HCT116 (cell line): ENCODE data around the gene HSPG2. TPM values are rescaled to one million over a fixed set of nuclear protein-coding genes. Genes with fewer than 3 reads are reported as not detected.

Source experiments
- ATAC-seq: fragments of 200-7000 bp; cut with Tn5 transposase; 2 replicates; pipeline ENCODE4 v1.9.1; 2020; ENCODE audit warnings: mild to moderate bottlenecking, moderate library complexity
- BruUV-seq: library from RNA; stranded (reverse); fragments of 400-500 nt; replicated peaks from 2 replicates; lab custom pipeline; 2021; lab: Mats Ljungman, UMichigan
- CTCF ChIA-PET: fragments of 300-600 bp; sonication (Branson Sonifier 250); formaldehyde crosslinking; loops from one replicate; lab custom pipeline; 2021; ENCODE audit warnings: antibody characterized with exemption; lab: Charles Lee
- POLR2A ChIA-PET: fragments of 300-600, 350-600 bp; sonication (Branson Sonifier 250); formaldehyde crosslinking; loops from one replicate; lab custom pipeline; 2021; ENCODE audit warnings: antibody characterized with exemption; lab: Charles Lee
- RAD21 ChIA-PET, 2 experiments: fragments of 300-600 bp; sonication (Branson Sonifier 250); formaldehyde crosslinking; loops; one replicate each; lab custom pipeline; 2023; ENCODE audit warnings: low total read pairs in 2 of 2; ENCODE audit not compliant: uncharacterized antibody in 2 of 2, unreplicated experiment in 2 of 2, low non-redundant PET in 1 of 2; lab: Charles Lee
- DNase-seq: peaks from one replicate; pipeline ENCODE4 v3.0.0-alpha.2; 2010; ENCODE audit warnings: low read depth, low spot score
- H2AFZ ChIP-seq: fragments of 200-600 bp; shearing (Covaris generic), sonication (generic); 2 replicates; pipeline ENCODE4 v1.6.1; 2017; ENCODE audit warnings: low read depth, mixed run types, mixed read lengths, antibody characterized with exemption, low read length; ENCODE audit not compliant: poor library complexity, severe bottlenecking
- H3K27ac ChIP-seq: 2 replicates; pipeline ENCODE4 v1.5.1; 2012; ENCODE audit warnings: low read depth, low read length
- H3K27me3 ChIP-seq: fragments of 200-600 bp; sonication (generic); 2 replicates; pipeline ENCODE4 v1.6.1; 2016; ENCODE audit warnings: mixed run types, low read length, mixed read lengths; ENCODE audit not compliant: insufficient read depth
- H3K36me3 ChIP-seq, 2 experiments: fragments of 200-500 bp in 1 of 2; fragments of 200-600 bp in 1 of 2; sonication (Bioruptor generic) in 1 of 2; sonication (generic) in 1 of 2; 2 replicates each; pipeline versions ENCODE4 v1.5.1 to v1.6.1; 2014 to 2016; ENCODE audit warnings: low read length in 2 of 2, inconsistent platforms in 1 of 2, mixed read lengths in 1 of 2, mixed run types in 1 of 2; ENCODE audit not compliant: insufficient read depth in 2 of 2, control insufficient read depth in 1 of 2
- H3K4me1 ChIP-seq, 2 experiments: fragments of 200-600 bp in 1 of 2; sonication (generic) in 1 of 2; 2 replicates each; pipeline versions ENCODE4 v1.5.1 to v1.6.1; 2012 to 2017; ENCODE audit warnings: low read length in 2 of 2, inconsistent platforms in 1 of 2, mild to moderate bottlenecking in 1 of 2, mixed read lengths in 1 of 2, mixed run types in 1 of 2, moderate library complexity in 1 of 2; ENCODE audit not compliant: insufficient read depth in 2 of 2, control insufficient read depth in 1 of 2
- H3K4me2 ChIP-seq: fragments of 200-600 bp; sonication (generic); 2 replicates; pipeline ENCODE4 v1.6.1; 2017; ENCODE audit warnings: mixed run types, low read length, mixed read lengths
- H3K4me3 ChIP-seq, 2 experiments: fragments of 200-600 bp in 1 of 2; sonication (generic) in 1 of 2; replicated peaks in 1 of 2; 2 replicates each; pipeline ENCODE4 v1.5.1; 2011 to 2016; ENCODE audit warnings: low read length in 2 of 2, control low read depth in 1 of 2, low read depth in 1 of 2, mild to moderate bottlenecking in 1 of 2, mixed read lengths in 1 of 2, mixed run types in 1 of 2
- H3K79me2 ChIP-seq: fragments of 200-600 bp; sonication (generic); 2 replicates; pipeline ENCODE4 v1.6.1; 2017; ENCODE audit warnings: mild to moderate bottlenecking, mixed run types, low read length, moderate library complexity, mixed read lengths; ENCODE audit not compliant: insufficient read depth
- H3K9ac ChIP-seq: fragments of 200-600 bp; sonication (generic); 2 replicates; pipeline ENCODE4 v1.6.1; 2016; ENCODE audit warnings: low read length, mixed read lengths
- H3K9me2 ChIP-seq: fragments of 200-600 bp; sonication (generic), shearing (Covaris generic); 2 replicates; pipeline ENCODE4 v1.6.1; 2017; ENCODE audit warnings: mixed run types, mild to moderate bottlenecking, moderate library complexity; ENCODE audit not compliant: insufficient read depth
- H3K9me3 ChIP-seq, 2 experiments: fragments of 200-500 bp in 1 of 2; fragments of 200-600 bp in 1 of 2; sonication (Bioruptor generic) in 1 of 2; sonication (generic) in 1 of 2; 2 replicates each; pipeline ENCODE4 v1.6.1; 2014 to 2017; ENCODE audit warnings: low read length in 2 of 2, mixed read lengths in 2 of 2, inconsistent platforms in 1 of 2, low read depth in 1 of 2, mild to moderate bottlenecking in 1 of 2, mixed run types in 1 of 2, moderate library complexity in 1 of 2; ENCODE audit not compliant: control insufficient read depth in 1 of 2, insufficient read depth in 1 of 2
- H4K20me1 ChIP-seq: fragments of 200-600 bp; sonication (generic), shearing (Covaris generic); 2 replicates; pipeline ENCODE4 v1.6.1; 2017; ENCODE audit warnings: mixed run types, mild to moderate bottlenecking, moderate library complexity; ENCODE audit not compliant: insufficient read depth
- CBX3 ChIP-seq: IDR thresholded peaks from 2 replicates; pipeline ENCODE4 v1.6.1; 2012; ENCODE audit warnings: low read depth
- EGR1 ChIP-seq: IDR thresholded peaks from 2 replicates; pipeline ENCODE4 v1.6.1; 2012; ENCODE audit warnings: low read depth
- ELF1 ChIP-seq: IDR thresholded peaks from 2 replicates; pipeline ENCODE4 v1.6.1; 2012; ENCODE audit warnings: low read depth, borderline replicate concordance
- EZH2 ChIP-seq: fragments of 200-600 bp; sonication (generic); IDR thresholded peaks from 2 replicates; pipeline ENCODE4 v1.6.1; 2017; ENCODE audit warnings: antibody characterized with exemption, mixed run types
- EZH2phosphoT487 ChIP-seq: fragments of 200-600 bp; IDR thresholded peaks from 2 replicates; pipeline ENCODE4 v1.6.1; 2018; ENCODE audit warnings: antibody characterized with exemption, borderline replicate concordance
- JUND ChIP-seq: IDR thresholded peaks from 2 replicates; pipeline ENCODE4 v1.6.1; 2012
- MAX ChIP-seq: IDR thresholded peaks from 2 replicates; pipeline ENCODE4 v1.6.1; 2012
- POLR2A ChIP-seq: IDR thresholded peaks from 2 replicates; pipeline ENCODE4 v1.7.0; 2011; ENCODE audit warnings: borderline replicate concordance; ENCODE audit not compliant: insufficient read depth, insufficient read length; ENCODE audit errors: extremely low read depth
- RAD21 ChIP-seq: IDR thresholded peaks from 2 replicates; pipeline ENCODE4 v1.6.1; 2012; ENCODE audit warnings: low read depth, mild to moderate bottlenecking
- SIN3A ChIP-seq: IDR thresholded peaks from 2 replicates; pipeline ENCODE4 v1.6.1; 2012; ENCODE audit warnings: low read depth
- SP1 ChIP-seq: IDR thresholded peaks from 2 replicates; pipeline ENCODE4 v1.6.1; 2012; ENCODE audit warnings: low read depth
- SRF ChIP-seq: IDR thresholded peaks from 2 replicates; pipeline ENCODE4 v1.6.1; 2012; ENCODE audit warnings: low read depth
- TCF7L2 ChIP-seq: IDR thresholded peaks from 2 replicates; pipeline ENCODE4 v1.7.0; 2011; ENCODE audit warnings: borderline replicate concordance, inconsistent platforms; ENCODE audit not compliant: insufficient read depth, insufficient read length; ENCODE audit errors: extremely low read depth
- YY1 ChIP-seq: IDR thresholded peaks from 2 replicates; pipeline ENCODE4 v1.6.1; 2011; ENCODE audit warnings: low read length, low read depth, moderate library complexity, mild to moderate bottlenecking; ENCODE audit not compliant: insufficient replicate concordance; ENCODE audit errors: extremely low read depth
- ZFX ChIP-seq: fragments of 450-650 bp; IDR thresholded peaks from 2 replicates; pipeline ENCODE4 v1.6.1; 2017
- ZNF274 ChIP-seq: fragments of 200-500 bp; sonication (Bioruptor generic); IDR thresholded peaks from 2 replicates; pipeline ENCODE4 v1.6.1; 2014; ENCODE audit warnings: mild to moderate bottlenecking, low read depth, low read length, inconsistent platforms
- intact Hi-C: fragments of 100-400 bp; cut with micrococcal nuclease; formaldehyde crosslinking; loops from 2 replicates; pipeline ENCODE4 v1.10.0; 2022
- total RNA-seq: library from RNA; stranded (reverse); gene quantifications from one replicate; pipeline ENCODE4 v1.2.1, GENCODE V29; 2021; ENCODE audit not compliant: unreplicated experiment
- TF ChIP-seq, protein P1 (sequence below), 3 experiments: fragments of 200-600 bp in 1 of 3; sonication (generic) in 1 of 3; IDR thresholded peaks in 2 of 3; conservative IDR thresholded peaks in 1 of 3; 2 replicates each; pipeline ENCODE4 v1.5.1; 2012 to 2017; ENCODE audit warnings: low read depth in 2 of 3, low read length in 2 of 3, antibody characterized with exemption in 1 of 3, borderline replicate concordance in 1 of 3, control low read depth in 1 of 3, mild to moderate bottlenecking in 1 of 3, mixed read lengths in 1 of 3, mixed run types in 1 of 3, moderate library complexity in 1 of 3; ENCODE audit not compliant: insufficient read depth in 1 of 3
- TF ChIP-seq, protein P2 (sequence below): IDR thresholded peaks from 2 replicates; pipeline ENCODE4 v1.6.1; 2012; ENCODE audit warnings: low read depth

The HSPG2 gene
- total RNA-seq, 1 experiment from 2014 or later: 55.7 TPM

GRCh38 chr1:21887796-21888195 is 49.3 kb downstream of the HSPG2 start:
- no peak overlapping the region for H3K4me2 ChIP-seq
- no peak overlapping the region for H3K27ac ChIP-seq
- no peak overlapping the region for H3K4me3 ChIP-seq
- no peaks in the 10 kb centered on the region for H3K79me2 ChIP-seq
- TF ChIP-seq EZH2 (no peak), SIN3A (no peak), YY1 (no peak), EGR1 (no peak), ZFX (no peak), RAD21 (no peak), JUND (no peak), TCF7L2 (no peak), SP1 (no peak), EZH2phosphoT487 (no peak), ELF1 (no peak), POLR2A (no peak), ZNF274 (no peak), CBX3 (no peak), SRF (no peak), MAX (no peak)
- TF ChIP-seq, protein P1, sequence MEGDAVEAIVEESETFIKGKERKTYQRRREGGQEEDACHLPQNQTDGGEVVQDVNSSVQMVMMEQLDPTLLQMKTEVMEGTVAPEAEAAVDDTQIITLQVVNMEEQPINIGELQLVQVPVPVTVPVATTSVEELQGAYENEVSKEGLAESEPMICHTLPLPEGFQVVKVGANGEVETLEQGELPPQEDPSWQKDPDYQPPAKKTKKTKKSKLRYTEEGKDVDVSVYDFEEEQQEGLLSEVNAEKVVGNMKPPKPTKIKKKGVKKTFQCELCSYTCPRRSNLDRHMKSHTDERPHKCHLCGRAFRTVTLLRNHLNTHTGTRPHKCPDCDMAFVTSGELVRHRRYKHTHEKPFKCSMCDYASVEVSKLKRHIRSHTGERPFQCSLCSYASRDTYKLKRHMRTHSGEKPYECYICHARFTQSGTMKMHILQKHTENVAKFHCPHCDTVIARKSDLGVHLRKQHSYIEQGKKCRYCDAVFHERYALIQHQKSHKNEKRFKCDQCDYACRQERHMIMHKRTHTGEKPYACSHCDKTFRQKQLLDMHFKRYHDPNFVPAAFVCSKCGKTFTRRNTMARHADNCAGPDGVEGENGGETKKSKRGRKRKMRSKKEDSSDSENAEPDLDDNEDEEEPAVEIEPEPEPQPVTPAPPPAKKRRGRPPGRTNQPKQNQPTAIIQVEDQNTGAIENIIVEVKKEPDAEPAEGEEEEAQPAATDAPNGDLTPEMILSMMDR (IDR thresholded peaks at IDR 0.05 in 2 of 3, conservative IDR thresholded peaks at IDR 0.05 in 1 of 3; ENCODE audit: borderline replicate concordance in 1 of 3, insufficient read depth in 1 of 3, low read depth in 2 of 3, low read length in 2 of 3): no peak
- TF ChIP-seq, protein P2, sequence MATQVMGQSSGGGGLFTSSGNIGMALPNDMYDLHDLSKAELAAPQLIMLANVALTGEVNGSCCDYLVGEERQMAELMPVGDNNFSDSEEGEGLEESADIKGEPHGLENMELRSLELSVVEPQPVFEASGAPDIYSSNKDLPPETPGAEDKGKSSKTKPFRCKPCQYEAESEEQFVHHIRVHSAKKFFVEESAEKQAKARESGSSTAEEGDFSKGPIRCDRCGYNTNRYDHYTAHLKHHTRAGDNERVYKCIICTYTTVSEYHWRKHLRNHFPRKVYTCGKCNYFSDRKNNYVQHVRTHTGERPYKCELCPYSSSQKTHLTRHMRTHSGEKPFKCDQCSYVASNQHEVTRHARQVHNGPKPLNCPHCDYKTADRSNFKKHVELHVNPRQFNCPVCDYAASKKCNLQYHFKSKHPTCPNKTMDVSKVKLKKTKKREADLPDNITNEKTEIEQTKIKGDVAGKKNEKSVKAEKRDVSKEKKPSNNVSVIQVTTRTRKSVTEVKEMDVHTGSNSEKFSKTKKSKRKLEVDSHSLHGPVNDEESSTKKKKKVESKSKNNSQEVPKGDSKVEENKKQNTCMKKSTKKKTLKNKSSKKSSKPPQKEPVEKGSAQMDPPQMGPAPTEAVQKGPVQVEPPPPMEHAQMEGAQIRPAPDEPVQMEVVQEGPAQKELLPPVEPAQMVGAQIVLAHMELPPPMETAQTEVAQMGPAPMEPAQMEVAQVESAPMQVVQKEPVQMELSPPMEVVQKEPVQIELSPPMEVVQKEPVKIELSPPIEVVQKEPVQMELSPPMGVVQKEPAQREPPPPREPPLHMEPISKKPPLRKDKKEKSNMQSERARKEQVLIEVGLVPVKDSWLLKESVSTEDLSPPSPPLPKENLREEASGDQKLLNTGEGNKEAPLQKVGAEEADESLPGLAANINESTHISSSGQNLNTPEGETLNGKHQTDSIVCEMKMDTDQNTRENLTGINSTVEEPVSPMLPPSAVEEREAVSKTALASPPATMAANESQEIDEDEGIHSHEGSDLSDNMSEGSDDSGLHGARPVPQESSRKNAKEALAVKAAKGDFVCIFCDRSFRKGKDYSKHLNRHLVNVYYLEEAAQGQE: no peak
- ChIA-PET POLR2A (no interaction called here), CTCF (no interaction called here), RAD21 (no interaction called here)
- H4K20me1 ChIP-seq: no peaks in the 10 kb centered on the region
- intact Hi-C loops: no loop called here
- no peak overlapping the region for H3K9ac ChIP-seq
- no TSS peak for BruUV-seq
- no peaks in the 10 kb centered on the region for H3K9me2 ChIP-seq
- DNase-seq (no peak), ATAC-seq (no peak)
- H2AFZ ChIP-seq: no peak overlapping the region
- no peaks in the 10 kb centered on the region for H3K36me3 ChIP-seq
- H3K4me1 ChIP-seq: no peaks in the 10 kb centered on the region
- H3K27me3 ChIP-seq: no peaks in the 10 kb centered on the region
- H3K9me3 ChIP-seq: no peaks in the 10 kb centered on the region
